ENCODE data around the gene TCHP.

TCHP gene

GRCh38 chr12:109932878-109933503, 32.9 kb downstream of the TCHP start:
- no peak for DNase-seq (ENCODE audit: low read depth in 3 of 3)

GRCh38 chr12:109934026-109934425, 34.0 kb downstream of the TCHP start:
- no peak for DNase-seq (ENCODE audit: low read depth in 3 of 3)

DNA sequence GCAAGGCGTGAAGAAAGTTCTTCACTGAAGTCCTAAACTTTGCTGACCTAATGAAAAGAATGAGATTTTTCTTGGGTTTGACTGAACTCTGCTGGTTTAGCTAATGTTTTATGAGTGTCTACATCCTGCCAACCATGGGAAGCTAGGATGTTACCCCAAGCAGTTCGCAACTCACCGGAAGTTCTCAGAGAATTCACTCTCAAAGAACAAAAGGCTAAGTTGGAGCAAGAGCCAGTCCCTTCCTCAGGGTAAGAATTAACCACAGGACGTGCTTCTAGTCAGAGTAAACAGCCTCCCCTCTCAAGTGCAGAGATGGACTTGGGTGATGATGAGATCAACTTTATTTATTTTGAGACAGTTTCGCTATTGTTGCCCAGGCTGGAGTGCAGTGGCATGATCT, 37.3 kb downstream of the TCHP start:
- DNase-seq (ENCODE audit: low read depth in 3 of 3) = no peak

DNA sequence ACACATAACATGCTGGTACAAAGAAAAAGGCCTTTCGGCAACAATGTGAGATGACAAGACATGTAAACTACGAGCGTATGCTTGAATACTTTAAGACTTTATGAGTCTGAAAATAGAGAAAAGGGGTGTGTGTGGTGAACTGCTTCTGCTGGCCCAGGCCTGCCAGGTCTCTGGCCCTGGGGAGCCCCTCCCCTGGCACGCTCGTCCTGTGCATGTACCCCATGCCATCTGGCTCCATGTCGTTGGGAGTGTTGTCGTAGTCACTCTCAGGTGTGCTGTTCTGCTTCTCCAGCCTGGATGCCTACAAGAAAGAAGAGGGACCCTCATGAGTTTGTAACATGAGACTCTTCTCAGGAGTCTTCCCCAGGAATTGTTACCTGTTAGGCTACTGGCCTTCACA, 38.9 kb downstream of the TCHP start:
- no peak for DNase-seq (ENCODE audit: low read depth in 3 of 3)

DNA sequence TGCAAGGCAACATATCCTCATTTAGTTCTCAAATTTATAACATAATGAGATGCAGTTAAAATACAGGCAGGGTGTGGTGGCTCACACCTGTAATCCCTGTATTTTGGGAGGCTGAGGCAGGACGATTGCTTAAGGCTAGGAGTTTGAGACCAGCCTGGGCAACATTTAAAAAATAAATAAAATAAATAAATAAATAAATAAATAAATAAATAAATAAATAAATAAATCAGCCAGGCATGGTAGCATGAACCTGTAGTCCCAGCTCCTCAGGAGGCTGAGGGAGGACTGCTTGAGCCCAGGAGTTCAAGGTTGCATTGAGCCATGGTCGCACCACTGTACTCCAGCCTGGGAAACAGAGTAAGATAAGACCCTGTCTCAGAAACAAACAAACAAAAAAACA, 39.4 kb downstream of the TCHP start:
- no peak for DNase-seq (ENCODE audit: low read depth in 3 of 3)

GRCh38 chr12:109940339-109940923, 40.4 kb downstream of the TCHP start:
- no peak for DNase-seq (ENCODE audit: low read depth in 3 of 3)

- no peak for DNase-seq (ENCODE audit: low read depth in 3 of 3)
These were observed 43.7 kb downstream of the TCHP start for GRCh38 chr12:109943811-109944210.

DNA sequence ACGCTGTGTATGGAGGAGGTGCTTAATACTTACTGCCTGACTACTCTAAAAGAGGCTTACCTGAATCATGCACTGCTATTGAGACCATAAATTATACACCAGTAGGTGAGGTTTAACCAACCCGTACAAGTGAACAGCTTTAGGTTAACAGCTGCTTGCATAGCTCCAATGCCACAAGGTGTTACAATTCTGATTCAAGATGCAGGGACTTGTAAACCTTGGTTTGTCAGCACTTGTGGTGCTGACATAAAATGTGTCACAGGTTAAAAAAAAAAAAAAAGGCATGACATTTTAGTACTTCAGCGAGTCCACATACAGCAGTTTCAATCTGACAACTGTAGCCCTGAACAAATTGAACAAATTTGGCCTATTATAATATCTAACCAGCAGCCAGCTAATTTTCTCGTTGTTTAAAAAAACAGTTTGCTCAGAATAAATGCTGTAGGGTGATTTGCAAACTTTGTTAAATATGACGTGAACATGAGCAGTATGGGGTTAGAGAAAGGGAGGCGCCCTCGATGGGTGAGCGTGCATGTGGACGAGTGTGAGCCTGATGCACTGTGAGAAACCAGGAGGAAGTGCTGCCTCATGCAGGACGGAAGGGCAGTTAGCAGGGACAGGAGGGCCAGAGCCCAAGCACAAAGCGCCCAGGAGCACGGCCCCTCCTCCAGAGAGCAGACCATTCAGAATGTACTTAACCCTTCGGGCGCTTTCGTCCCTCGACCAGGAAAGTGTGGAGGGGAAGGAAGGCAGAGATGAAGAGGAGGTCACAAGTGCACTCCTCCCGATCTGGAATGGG, 44.7 kb downstream of the TCHP start:
- no peak for DNase-seq (ENCODE audit: low read depth in 3 of 3)

DNA sequence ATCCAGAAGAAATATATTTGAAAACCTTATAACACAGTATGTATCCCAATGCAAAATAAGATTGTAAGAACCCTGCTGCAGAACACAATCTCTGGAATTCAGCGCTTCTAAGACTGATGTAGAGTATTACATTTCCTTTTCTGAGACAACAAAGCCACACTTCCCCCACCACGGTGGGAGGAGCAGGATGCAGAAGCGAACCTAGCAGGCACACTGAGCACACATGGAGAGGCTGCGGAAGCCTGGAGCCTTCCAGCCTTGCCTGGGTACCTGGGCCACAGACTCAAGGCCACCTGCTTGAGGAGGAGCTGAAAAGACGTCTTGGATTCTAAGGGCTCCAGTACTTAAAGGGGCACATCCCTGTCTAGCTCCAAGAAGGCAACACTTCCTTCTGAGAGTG, 46.4 kb downstream of the TCHP start:
- no peak for DNase-seq (ENCODE audit: low read depth in 3 of 3)

DNA sequence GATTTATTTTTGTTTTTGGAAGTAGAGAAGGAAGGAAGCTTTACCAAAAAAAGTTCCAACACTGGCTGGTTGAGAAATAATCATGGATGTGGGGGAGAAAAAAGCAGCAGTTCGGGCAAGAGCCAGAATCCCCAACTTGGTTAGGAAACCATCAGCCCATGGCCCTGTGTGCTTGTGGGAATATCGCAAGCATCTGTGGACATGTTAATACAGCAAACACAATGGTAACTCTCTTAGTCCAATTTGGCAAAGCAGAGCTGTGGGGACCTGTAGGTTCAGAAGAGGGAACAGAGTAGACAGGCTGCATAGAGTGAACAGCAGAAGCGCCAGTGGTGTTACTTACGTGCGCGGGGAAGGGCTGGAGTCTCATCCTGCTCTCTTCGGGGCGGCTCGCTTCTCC, 46.8 kb downstream of the TCHP start:
- DNase-seq (ENCODE audit: low read depth in 3 of 3) = no peak

- no peak for DNase-seq (ENCODE audit: low read depth in 3 of 3)
These were observed 47.4 kb downstream of the TCHP start for GRCh38 chr12:109947521-109947920.

GRCh38 chr12:109948368-109948767, 48.3 kb downstream of the TCHP start:
- no peak for DNase-seq (ENCODE audit: low read depth in 3 of 3)

DNA sequence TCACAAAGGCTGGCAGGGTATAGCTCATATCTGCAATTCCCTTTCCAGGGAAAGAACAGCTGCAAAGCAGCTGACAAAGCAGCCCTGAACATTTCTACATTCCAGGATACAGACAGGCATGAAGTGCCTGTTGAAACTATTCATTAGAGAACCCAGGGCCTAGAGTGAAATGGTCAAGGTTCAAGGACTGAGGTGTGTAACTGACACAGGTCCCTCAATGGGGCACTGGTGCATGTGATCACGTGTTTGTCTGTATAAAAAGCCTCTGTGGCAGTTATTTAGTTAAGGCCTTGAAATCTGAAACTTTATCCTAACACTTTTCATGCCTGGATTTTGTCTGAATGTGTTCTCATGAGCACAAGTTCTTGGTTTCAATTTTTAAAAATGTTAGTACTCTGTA, 49.0 kb downstream of the TCHP start:
- DNase-seq (ENCODE audit: low read depth in 3 of 3) = no peak

GRCh38 chr12:109950625-109951024, 50.6 kb downstream of the TCHP start:
- no peak for DNase-seq (ENCODE audit: low read depth in 3 of 3)

GRCh38 chr12:109951136-109951535, 51.1 kb downstream of the TCHP start:
- DNase-seq (ENCODE audit: low read depth in 3 of 3) = no peak

DNA sequence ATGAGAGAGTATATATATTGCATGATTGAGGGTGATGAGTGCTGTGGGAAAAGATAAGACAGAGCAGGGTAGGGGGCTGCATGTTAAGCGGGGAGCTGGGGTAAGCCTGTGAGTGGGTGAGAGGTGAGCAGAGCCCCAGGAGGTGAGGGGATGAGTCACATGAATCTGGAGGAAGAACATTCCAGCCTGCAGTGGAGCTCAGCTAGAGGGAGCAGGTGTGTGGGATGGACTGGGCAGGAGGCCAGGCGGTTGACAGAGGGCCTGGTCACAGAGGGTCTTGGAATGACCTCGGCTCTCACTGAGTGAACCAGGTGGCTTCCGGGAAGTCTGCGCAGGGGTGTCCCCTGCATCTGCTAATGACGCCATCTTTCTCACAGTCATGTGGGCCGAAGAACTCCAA, 51.7 kb downstream of the TCHP start:
- no peak for DNase-seq (ENCODE audit: low read depth in 3 of 3)

DNA sequence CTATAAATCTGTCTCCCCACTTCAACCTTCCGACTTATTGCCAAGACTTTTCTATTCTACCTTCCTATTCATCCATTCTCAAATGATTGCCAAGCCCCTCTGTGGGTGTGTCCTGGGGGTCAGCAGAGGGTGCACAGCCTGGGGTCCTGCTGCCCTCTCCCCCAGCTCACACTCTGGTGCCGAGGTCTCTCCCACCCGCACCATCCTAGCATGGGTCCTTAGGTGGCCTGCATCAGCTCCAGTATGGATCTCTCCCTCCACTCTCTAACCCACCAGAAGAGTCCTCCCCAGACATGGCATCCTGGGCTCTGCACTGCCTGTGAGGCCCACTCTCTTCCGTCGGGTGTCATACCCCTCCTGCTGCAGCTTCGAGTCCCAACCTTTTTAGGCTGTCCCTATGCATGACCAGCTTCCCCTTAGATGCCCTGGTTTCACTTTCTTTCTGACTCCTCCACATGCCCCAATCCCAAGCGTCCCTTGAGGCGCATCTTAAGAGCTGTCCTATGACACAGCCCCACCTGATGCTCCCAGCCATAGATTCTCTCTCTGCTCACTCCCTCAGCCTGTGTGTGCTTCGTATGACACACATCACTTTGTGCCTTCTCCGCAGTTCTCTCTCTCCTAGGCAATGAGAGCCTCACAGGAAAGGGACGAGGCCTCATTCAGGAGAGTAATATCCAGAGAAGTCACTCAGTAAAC, 52.2 kb downstream of the TCHP start:
- no peak for DNase-seq (ENCODE audit: low read depth in 3 of 3)

DNA sequence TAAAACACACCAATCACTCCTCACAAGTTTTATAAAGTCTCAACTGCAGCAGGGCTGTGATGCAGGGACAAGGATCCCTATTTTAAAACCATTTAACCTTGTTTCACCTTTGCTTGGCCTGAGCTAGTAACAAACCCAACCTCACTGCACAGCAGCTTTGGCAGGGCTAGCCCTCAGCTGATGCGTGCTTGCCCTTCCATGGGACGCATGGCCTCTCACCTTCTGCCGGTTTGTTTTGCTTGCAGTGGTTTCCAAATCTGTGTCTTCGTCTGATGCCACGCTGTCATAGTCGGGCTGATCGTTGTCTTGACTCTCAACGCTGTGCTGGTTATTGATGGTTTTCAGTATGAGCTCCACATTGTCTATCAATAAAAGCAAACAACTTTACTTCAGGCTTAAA, 52.8 kb downstream of the TCHP start:
- no peak for DNase-seq (ENCODE audit: low read depth in 3 of 3)

GRCh38 chr12:109953656-109954055, 53.6 kb downstream of the TCHP start:
- no peak for DNase-seq (ENCODE audit: low read depth in 3 of 3)

- DNase-seq (ENCODE audit: low read depth in 3 of 3) = no peak
These were observed 58.3 kb downstream of the TCHP start for GRCh38 chr12:109958374-109958773.

DNA sequence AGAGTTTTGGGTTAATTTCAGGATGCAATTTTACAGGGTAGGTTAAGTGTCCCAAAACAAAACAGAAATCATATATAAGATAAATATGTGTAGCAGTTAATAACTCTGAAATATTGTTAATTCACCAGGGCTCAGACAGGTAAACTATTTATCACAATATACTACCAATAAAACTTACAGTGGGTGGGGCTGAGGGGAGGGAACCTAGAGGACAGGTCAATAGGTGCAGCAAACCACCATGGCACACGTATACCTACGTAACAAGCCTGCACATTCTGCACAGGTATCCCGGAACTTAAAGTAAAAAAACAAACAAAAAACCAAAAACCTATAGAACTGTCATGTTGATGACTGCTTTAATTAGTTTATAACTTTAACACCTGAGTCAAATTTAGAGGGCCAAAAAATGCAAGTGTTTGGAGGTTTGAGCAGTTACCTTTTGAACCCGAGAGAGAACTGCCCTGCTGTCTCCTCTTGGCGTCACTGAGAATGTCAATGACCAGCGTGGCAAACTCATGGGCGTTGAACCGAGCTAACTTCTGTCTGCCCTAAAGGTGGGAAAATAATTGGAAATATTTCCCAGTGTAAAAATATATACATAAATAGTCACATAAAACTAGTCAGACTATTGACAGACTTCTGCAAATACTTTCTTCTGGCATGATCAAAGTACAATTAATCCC, 59.5 kb downstream of the TCHP start:
- DNase-seq (ENCODE audit: low read depth in 3 of 3) = no peak

- DNase-seq (ENCODE audit: low read depth in 3 of 3) = no peak
These were observed 61.1 kb downstream of the TCHP start for GRCh38 chr12:109961201-109961600.

Data from stimulated activated CD4-positive, alpha-beta T cell treated with anti-CD3 and anti-CD28 coated beads, TNF-alpha, amount 100 ng/mL, for 48 hours (primary cell).